HG03039 (cell line): ENCODE data around the gene MED16.
"Not testable (repeated sequence)": the region's sequence is repeated elsewhere in the genome, so short reads cannot be mapped to it uniquely, and the experiment has no call there.

ENCODE experiments used
- ATAC-seq: cut with Tn5 transposase; IDR thresholded peaks from one replicate; pipeline ENCODE4 v1.9.1; 2021; ENCODE audit warnings: mild to moderate bottlenecking, moderate library complexity; ENCODE audit not compliant: unreplicated experiment

MED16 gene

DNA sequence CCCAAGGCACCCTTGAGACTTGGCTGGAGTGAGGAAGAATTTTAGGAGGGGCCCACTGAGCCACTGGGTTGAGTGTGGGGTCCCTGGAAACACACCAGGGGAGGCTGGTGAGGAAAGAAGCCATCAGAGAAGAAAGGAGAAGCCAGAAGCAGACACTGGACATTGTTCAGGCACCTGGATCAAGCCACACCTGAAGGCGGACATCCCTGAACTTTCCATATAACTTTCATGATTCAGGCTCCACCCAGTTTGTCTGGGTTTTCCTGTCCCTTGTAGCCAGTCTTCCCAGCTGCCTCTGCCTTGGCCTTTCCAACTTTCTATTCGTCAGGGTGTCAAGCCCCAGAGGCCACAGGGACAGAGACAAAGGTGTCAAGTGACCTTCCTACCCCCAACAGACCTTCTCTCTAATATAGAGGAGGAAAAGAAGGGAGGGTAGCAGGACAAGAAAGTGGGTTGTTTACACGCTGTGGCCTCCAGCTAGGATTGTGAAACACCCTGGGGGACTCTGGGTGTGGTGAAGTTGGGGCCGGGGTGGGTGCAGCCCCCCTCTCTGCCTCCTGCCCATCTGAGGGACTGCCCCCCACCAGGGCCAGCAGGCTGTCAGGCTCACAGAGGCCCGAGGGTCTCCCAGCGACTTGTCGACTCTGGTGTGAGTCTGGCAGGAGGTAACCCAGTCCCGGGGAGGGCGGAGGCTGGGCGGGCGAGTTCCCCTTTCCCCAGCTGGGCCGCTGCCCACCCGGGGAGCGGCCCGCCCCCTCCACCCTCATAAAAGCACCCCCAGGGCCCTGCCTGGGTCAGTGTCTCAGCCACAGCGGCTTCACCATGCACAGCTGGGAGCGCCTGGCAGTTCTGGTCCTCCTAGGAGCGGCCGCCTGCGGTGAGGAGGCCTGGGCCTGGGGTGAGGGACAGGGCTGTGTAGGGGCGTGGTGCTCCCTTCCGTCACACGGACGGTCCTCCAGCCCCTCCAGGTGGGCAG is 33.8 kb downstream of the MED16 start, which contains the start of gene CFD:
Gene CFD (plus strand): TSS at position 797 of the 976 bp plus-strand sequence. CDS start 26 bp downstream, at position 823.
- no peak for ATAC-seq

DNA sequence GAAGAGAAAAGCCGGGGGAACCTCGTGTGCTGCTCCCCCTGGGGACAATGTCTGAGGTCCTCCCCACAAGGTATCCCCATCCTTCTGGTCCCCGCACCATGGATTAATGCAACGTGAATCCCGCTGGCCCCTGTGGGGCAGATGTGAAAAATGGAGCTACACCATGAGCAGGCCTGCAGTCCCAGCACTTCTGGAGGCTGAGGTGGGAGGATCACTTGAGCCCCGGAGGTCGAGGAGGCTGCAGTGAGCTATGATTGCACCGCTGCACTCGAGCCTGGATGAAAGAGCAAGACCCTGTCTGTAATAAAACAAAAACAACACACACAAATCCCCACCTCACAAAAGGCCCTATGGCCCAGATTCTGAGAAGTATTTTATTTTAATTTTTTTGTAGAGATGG is 34.7 kb downstream of the MED16 start:
- no peak for ATAC-seq

DNA sequence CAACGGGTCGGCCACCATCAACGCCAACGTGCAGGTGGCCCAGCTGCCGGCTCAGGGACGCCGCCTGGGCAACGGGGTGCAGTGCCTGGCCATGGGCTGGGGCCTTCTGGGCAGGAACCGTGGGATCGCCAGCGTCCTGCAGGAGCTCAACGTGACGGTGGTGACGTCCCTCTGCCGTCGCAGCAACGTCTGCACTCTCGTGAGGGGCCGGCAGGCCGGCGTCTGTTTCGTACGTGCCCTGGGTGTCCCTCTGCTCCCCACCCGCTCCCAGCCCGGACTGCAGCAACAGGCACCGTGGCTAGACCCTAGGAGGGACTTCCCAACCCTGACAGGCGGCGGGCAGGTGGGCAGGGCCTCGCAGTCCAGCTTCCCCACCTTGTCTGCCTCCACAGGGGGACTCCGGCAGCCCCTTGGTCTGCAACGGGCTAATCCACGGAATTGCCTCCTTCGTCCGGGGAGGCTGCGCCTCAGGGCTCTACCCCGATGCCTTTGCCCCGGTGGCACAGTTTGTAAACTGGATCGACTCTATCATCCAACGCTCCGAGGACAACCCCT is 37.3 kb downstream of the MED16 start:
- ATAC-seq: no peak

DNA sequence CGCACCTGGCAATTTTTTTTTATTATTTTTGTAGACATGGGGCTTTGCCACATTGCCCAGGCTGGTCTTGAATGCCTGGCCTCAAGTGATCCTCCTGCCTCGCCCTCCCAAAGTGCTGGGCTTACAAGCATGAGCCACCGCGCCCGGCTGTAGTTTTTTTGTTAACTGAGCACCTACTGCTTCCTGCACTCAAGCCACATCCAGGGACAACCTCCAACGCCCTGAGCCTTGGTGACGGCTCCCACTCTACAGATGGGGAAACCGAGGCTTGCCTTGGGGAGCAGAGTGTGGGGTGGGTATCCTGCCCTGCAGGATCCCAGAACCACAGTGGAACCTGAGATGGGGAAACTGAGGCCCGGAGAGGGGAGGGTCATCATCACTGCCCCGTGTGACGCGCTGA is 37.8 kb downstream of the MED16 start:
- no peak for ATAC-seq

DNA sequence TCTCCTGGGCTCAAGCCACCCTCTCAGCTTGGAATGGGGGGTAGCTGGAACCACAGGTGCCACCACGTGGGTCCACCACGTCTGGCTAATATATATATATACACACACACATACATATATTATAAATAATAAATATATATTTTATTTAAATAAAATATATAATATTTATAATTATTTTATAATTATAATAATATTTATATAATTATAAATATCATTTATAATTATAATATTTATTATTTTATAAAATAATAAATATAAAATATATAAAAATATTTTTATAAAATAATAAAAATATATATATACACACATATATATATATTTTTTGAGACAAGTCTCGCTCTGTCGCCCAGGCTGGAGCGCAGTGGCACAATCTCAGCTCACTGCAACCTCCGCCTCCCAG is 38.4 kb downstream of the MED16 start:
- ATAC-seq: no peak

DNA sequence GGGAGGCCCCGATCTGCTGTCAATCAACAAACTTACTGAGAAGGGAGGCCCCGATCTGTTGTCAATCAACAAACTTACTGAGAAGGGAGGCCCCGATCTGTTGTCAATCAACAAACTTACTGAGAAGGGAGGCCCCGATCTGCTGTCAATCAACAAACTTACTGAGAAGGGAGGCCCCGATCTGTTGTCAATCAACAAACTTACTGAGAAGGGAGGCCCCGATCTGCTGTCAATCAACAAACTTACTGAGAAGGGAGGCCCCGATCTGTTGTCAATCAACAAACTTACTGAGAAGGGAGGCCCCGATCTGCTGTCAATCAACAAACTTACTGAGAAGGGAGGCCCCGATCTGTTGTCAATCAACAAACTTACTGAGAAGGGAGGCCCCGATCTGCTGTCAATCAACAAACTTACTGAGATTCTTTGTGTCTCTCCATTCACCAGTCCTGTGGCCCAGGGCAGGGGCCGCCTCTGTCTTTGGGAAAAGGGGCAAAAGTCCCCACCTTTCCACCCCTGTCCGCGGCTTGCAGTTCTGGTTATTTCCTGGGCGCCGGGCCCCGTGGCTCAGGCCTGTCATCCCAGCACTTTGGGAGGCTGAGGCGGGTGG is 39.3 kb downstream of the MED16 start:
- ATAC-seq: not testable (repeated sequence)

DNA sequence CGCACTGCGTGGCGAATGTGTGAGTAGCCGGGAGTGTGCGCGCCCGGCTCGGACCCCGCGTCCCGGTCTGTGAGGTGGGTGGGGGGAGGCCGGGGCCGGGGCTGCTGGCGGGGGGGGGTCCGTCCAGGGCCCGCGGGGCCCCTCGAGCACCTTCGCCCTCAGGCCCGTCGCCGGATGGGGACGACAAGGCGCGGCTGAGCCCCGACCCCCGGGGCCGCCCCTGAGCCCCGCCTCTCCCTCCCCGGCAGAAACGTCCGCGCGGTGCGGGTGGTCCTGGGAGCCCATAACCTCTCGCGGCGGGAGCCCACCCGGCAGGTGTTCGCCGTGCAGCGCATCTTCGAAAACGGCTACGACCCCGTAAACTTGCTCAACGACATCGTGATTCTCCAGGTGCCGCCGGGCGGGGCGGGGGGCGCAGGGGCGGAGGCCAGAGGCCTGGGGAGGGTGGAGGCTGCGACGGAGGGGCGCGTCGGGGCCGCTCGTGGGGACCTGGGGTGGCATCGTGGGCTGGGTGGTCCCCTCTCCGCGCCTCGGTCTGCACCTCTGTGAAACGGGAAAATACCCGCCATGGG is 39.9 kb downstream of the MED16 start:
- ATAC-seq: no peak

DNA sequence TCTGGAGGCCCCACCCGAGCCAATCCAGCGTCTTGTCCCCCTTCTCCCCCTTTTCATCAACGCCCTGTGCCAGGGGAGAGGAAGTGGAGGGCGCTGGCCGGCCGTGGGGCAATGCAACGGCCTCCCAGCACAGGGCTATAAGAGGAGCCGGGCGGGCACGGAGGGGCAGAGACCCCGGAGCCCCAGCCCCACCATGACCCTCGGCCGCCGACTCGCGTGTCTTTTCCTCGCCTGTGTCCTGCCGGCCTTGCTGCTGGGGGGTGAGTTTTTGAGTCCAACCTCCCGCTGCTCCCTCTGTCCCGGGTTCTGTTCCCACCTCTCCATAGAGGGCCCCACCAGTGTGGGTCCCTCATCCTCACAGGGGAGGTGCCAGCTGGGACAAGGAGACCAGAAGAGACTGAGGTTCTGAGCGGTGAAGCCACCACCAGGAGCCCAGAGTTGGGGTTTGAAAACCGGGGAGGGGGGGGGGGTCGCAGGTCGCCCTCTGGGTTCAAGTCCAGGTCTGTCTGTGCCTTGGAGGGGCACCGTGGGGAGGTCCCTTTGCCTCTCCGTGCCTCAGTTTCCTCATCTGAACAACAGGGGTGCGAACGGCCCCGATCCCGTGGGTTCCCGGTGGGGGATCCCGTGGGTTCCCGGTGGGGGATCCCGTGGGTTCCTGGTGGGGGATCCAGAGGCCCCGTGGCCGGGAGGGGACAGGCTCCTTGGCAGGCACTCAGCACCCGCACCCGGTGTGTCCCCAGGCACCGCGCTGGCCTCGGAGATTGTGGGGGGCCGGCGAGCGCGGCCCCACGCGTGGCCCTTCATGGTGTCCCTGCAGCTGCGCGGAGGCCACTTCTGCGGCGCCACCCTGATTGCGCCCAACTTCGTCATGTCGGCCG is 40.6 kb downstream of the MED16 start, which contains the start of gene ELANE:
Gene ELANE (plus strand): TSS at position 168 of the 878 bp plus-strand sequence. CDS start 26 bp downstream, at position 194.
- ATAC-seq: no peak

DNA sequence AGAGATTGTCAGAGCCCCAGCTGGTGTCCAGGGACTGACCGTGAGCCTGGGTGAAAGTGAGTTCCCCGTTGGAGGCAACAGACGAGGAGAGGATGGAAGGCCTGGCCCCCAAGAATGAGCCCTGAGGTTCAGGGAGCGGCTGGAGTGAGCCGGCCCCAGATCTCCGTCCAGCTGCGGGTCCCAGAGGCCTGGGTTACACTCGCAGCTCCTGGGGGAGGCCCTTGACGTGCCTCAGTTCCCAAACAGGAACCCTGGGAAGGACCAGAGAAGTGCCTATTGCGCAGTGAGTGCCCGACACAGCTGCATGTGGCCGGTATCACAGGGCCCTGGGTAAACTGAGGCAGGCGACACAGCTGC is 42.0 kb downstream of the MED16 start:
- ATAC-seq: no peak

DNA sequence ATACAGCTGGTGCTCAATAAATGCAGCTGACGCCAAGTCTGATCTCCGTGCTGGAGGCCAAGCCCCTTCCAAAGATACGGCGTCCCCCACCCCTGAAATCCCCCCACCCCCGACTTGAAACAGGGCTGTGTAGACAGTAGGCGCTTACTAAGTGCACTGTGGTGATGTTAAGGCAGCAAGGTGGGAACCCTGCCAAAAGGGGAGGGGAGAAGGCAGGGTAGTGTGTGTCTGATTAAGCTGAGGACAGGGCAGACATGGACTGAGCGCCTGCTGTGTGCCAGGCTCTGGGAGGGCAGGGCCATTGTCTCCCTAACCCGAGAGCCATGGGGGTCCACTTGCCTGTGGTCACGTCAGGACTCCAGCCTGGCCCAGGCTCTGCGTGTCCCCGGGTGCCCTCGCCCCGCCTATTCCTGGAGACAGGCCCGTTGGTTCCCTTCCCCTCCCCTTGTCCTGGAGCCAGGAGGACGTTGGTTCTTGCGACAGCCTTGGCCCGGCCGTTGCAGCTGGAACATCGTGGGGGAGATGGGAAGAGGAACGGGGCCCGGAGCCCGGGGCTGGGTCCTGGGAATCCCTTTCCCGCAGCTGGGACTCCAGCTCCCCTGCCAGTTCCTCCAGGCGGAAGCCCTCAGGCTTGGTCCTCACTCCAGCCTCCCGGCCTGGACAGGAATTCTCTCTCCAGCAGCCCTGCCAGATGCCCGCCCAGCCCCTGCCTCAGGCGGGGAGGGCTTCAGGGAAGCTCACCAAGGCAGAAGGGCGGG is 42.6 kb downstream of the MED16 start:
- ATAC-seq: no peak

DNA sequence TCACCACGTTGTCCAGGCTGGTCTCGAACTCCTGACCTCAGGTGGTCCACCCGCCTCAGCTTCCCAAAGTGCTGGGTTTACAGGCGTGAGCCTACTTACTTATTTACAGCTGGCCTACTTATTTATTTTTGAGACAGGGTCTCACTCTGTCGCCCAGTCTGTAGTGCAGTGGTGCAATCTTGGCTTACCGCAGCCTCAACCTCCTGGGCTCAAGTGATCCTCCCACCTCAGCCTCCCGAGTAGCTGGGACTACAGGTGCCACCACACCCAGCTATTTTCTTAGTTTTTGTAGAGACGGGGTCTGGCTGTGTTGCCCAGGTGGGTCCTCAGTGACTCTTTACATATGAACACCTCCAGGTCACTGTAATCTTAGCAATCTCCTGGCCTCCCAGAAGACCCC is 43.8 kb downstream of the MED16 start:
- ATAC-seq: not testable (repeated sequence)

DNA sequence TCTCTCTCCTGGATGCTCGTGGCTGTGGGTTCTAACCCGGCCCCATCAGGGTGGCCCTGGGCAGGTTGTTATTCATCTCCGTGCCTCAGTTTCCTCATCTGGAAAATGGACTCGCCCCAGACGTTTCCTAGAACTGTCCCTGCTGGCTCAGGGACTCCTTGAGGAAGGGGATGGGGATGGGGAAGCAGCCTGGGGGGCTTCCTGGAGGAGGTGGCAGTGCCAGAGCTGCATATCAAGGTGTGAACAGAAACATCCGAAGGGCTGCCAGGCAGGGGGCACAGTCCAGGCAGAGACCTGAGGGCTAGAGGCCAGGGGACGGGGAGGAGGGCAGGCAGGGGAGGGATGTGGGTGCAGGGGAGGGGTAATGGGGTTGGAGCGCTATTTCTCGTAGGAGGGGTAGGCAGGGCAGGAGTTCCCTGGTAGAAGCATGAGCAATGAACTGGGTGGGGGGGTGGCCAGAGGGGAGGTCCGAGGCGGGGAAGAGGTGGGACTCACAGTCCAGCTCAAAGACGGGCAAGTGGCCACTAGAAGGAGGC is 44.5 kb downstream of the MED16 start:
- ATAC-seq: no peak

DNA sequence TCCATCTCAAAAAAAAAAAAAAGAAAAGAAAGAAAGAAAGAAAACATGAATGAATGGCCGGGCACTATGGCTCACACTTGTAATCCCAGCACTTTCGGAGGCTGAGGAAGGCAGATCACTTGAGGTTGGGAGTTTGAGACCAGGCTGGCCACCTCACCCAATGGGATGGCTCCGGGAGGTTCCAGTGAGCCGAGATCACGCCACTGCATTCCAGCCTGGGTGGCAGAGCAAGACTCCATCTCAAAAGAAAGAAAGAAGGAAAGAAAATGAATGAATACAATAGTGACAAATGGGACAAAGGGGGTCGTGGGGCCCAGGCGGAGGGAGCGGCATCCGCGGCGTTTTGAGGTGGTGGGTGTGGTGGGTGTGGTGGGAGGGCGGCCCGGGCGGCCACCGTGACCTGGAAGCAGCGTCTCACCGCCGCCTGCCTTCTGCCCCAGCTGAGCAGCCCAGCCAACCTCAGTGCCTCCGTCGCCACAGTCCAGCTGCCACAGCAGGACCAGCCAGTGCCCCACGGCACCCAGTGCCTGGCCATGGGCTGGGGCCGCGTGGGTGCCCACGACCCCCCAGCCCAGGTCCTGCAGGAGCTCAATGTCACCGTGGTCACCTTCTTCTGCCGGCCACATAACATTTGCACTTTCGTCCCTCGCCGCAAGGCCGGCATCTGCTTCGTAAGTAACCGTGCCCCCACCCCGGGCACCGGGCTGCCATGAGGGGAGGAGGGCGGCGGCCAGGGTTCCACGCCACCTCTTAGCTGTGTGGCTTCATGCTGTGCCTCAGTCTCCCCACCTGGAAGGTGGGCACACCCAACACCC is 47.1 kb downstream of the MED16 start:
- no peak for ATAC-seq

DNA sequence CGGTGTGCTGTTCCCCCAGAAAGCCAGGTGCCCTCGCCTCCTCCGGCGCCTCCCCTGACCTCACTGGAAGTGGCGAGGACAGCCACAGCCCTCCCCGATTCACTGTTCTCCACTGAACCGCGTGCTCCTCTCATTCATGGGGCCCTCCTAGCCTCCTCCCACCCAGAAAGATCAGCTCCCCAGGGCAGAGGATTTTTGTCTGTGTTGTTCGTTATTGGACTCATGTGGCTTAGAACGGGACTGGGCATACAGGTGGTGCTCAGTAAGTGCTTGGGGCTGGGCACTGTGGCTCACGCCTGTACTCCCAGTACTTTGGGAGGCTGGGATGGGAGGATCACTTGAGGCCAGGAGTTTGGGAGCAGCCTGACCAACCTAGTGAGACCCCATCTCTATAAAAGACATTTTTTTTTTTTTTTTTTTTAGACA is 48.4 kb downstream of the MED16 start:
- no peak for ATAC-seq

DNA sequence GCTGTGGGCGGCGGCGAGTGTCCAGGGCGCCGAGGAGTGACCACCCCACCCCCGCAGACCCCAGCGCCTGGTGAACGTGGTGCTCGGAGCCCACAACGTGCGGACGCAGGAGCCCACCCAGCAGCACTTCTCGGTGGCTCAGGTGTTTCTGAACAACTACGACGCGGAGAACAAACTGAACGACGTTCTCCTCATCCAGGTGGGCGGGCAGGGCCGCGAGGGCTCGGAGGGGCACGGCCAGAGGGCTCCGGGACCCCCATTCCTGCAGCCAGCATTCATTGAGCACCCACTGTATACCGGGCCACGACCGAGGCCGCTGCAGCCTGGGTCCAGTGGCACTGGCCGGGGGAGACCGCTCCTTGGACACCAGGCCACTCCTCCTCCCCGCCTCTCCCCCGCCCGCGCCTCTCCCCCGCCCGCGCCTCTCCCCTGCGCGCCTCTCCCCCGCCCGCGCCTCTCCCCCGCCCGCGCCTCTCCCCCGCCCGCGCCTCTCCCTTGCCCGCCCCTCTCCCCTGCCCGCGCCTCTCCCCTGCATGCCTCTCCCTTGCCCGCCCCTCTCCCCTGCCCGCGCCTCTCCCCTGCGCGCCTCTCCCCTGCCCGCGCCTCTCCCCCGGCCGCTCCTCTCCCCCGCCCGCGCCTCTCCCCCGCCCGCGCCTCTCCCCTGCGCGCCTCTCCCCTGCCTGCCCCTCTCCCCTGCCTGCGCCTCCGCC is 49.0 kb downstream of the MED16 start:
- no peak for ATAC-seq

DNA sequence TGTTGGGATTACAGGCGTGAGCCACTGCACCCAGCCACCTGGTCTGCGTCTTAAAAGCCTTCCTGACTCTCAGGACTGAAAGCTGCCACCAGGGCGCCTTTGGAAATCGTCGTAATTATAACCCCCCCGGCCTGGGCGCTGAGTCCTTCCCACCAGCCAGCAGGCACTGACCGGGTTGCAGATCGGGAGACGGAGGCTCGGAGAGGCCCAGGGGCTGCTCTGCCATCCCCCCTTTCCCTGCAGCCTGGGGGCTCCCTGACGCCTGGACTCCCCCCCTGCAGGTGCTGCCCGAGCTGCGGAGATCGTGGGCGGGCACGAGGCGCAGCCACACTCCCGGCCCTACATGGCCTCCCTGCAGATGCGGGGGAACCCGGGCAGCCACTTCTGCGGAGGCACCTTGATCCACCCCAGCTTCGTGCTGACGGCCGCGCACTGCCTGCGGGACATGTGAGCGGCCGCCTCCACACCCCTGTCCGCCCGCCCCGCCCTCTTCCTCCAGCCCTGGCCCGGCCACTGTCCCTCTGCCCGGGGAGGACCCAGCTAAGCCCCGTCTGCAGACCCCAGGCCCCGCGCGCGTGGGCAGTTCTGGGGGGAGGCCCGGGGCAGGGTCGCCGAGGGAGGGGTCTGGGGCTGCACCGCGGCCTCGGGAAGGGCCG is 49.7 kb downstream of the MED16 start:
- ATAC-seq: no peak

DNA sequence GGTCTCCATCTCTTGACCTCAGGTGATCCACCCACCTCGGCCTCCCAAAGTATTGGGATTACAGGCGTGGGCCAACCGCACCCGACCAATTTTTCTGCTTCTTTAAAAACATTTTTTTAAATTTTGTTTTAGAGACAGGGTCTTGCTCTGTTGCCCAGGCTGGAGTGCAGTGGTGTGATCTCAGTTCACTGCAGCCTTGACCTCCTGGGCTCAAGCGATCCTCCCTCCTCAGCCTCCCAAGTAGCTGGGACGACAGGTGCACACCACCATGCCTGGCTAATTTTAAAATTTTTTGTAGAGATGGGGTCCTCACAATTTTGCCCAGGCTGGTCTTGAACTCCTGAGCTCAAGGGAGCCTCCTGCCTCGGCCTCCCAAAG is 50.2 kb downstream of the MED16 start:
- ATAC-seq: not testable (repeated sequence)
